Parathyroid adenoma (tissue), 2 donors: Measurements from ENCODE around the gene BRD1.
A peak's percentile ranks its signal among the peaks of the same experiment; 100 is the strongest.

ENCODE experiments used
- H2AFZ ChIP-seq: fragments of 300-600 bp; sonication (generic); one replicate; pipeline ENCODE4 v1.7.0; 2017; ENCODE audit warnings: antibody characterized with exemption, mild to moderate bottlenecking
- H3K27ac ChIP-seq: fragments of 300-600 bp; sonication (generic); one replicate; pipeline ENCODE4 v1.7.0; 2017
- H3K27me3 ChIP-seq: fragments of 300-600 bp; sonication (generic); one replicate; pipeline ENCODE4 v1.7.0; 2017; ENCODE audit warnings: low read length; ENCODE audit not compliant: control insufficient read depth, insufficient read depth
- H3K36me3 ChIP-seq: fragments of 300-600 bp; sonication (generic); one replicate; pipeline ENCODE4 v1.7.0; 2017; ENCODE audit warnings: low read length; ENCODE audit not compliant: control insufficient read depth, insufficient read depth
- H3K4me1 ChIP-seq: fragments of 300-600 bp; sonication (generic); one replicate; pipeline ENCODE4 v1.7.0; 2017; ENCODE audit warnings: control low read depth
- H3K4me2 ChIP-seq: fragments of 300-600 bp; sonication (generic); one replicate; pipeline ENCODE4 v1.7.0; 2017; ENCODE audit warnings: low read length
- H3K4me3 ChIP-seq: fragments of 300-600 bp; sonication (generic); one replicate; pipeline ENCODE4 v1.7.0; 2017; ENCODE audit warnings: low read depth, low read length
- H3K79me2 ChIP-seq: fragments of 300-600 bp; sonication (generic); one replicate; pipeline ENCODE4 v1.7.0; 2017; ENCODE audit warnings: control low read depth
- H3K9ac ChIP-seq: fragments of 300-600 bp; sonication (generic); one replicate; pipeline ENCODE4 v1.7.0; 2017; ENCODE audit warnings: mild to moderate bottlenecking
- H3K9me3 ChIP-seq: fragments of 300-600 bp; sonication (generic); one replicate; pipeline ENCODE4 v1.7.0; 2017; ENCODE audit warnings: low read length; ENCODE audit not compliant: control insufficient read depth
- CTCF ChIP-seq: fragments of 300-600 bp; sonication (generic); IDR thresholded peaks from one replicate; pipeline ENCODE4 v1.7.0; 2017; ENCODE audit warnings: antibody characterized with exemption, mild to moderate bottlenecking
- donor health status: primary hyperparathyroidism.

Gene BRD1

DNA sequence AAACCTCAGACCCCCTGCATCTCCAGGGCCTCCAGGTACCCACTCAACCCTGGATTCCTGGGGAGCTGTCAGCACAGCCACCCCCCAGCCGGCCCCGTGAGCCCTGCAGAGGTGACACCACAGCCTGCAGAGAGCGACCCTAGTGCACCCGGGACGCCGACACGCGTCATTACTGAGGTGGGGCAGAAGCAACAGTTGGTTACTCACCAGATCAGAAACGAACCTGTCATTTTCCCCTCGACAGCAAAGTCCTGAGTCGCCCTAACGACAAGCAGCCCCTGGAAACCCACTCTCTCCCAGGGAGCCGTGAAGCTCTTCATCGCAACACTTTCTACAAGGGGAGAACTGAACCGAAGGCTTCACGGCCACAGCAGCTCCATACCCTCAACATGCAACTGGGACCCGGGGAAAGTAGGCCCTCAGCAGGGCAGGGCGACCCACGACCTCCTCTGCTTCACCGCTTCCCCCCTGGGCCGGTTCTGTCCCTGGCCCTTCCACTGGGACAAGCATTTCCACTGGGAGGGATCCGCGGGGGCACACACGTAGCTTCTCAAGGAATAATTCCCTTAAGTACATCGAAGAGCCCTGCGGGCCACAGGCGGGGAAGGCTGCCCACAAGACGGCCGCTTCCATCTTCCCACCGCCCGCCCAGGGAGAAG, 1.6 kb downstream of the BRD1 start:
- peaks cover 44% of the 10 kb centered on the region for H3K79me2 ChIP-seq
- H3K27me3 ChIP-seq: no peaks in the 10 kb centered on the region
- no peak overlapping the region for H3K27ac ChIP-seq
- H3K9ac ChIP-seq: peak overlapping the region; percentile 61
- H3K36me3 ChIP-seq: no peaks in the 10 kb centered on the region
- H2AFZ ChIP-seq: no peak overlapping the region
- TF ChIP-seq CTCF: no peak
- H3K4me2 ChIP-seq: peak overlapping the region; percentile 95
- no peaks in the 10 kb centered on the region for H3K9me3 ChIP-seq
- H3K4me1 ChIP-seq: no peaks in the 10 kb centered on the region
- peak overlapping the region; percentile 86 for H3K4me3 ChIP-seq

- H3K4me2 ChIP-seq: peak overlapping the region; percentile 95
- H3K9me3 ChIP-seq: no peaks in the 10 kb centered on the region
- H3K9ac ChIP-seq: no peak overlapping the region
- TF ChIP-seq CTCF: no peak
- H3K27me3 ChIP-seq: no peaks in the 10 kb centered on the region
- H3K4me3 ChIP-seq: no peak overlapping the region
- no peak overlapping the region for H3K27ac ChIP-seq
- H3K79me2 ChIP-seq: peaks cover 44% of the 10 kb centered on the region
- H2AFZ ChIP-seq: no peak overlapping the region
- H3K36me3 ChIP-seq: no peaks in the 10 kb centered on the region
- H3K4me1 ChIP-seq: no peaks in the 10 kb centered on the region
Observed at GRCh38 chr22:49825436-49825835, 2.2 kb downstream of the BRD1 start.

DNA sequence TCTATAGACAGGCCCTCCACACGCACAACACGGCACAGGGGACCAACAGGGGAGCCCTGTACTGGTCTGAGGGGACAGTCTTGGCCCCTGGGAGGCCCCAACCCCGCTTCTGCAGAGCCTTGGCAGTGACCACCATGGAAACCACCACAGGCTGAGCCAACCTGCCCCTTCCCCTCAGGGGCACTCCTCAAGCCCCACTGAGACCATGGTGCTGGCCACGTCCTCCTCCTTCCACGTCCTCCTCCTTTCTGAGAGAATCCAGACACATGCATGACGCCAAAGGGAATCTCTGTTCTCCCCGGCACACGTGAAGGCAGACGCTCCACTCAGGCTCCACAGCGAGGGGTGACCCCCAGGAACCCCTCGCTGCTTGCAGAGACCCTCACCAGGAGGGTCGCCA, 2.7 kb downstream of the BRD1 start:
- Histone ChIP-seq H3K9ac (no peak overlapping the region), H3K9me3 (no peaks in the 10 kb centered on the region), H3K79me2 (peaks cover 49% of the 10 kb centered on the region), H3K36me3 (no peaks in the 10 kb centered on the region), H3K4me3 (no peak overlapping the region), H3K27ac (no peak overlapping the region), H2AFZ (no peak overlapping the region), H3K27me3 (no peaks in the 10 kb centered on the region), H3K4me1 (no peaks in the 10 kb centered on the region), H3K4me2 (no peak overlapping the region)
- TF ChIP-seq CTCF: no peak

DNA sequence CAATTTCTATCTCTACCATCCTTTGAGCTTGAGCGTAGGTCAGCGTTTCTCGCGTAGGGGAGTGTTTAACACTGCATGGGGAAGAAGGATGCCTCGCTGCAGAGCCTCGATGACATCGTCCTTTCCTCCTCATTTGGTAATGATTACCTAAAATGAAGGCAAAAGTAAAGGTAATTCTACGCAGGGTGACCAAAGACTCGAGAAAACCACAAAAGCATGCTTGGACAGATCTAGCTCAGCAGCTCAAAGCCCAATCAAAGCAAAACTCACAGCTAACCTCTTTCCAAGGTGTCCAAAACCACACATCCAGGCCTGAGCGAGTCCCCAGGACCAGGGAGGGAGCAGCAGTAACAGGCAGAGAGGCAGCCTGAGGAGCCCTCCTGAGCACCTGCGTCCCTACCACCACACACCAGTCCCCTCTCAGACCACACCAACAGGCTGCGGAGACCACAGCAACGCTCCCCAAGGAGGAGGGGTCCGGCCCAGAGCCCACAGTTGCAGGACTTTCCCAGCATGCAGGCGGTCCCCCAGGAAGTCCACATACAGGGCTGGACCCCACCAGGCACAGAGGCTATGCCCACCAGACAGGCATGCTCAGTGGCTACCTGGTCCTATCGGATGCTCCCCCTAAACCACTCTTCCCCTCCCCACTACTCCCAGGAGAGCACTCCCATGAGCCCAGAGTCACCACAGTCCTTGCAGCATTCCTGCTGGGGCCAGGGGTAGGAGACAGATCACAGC, 3.3 kb downstream of the BRD1 start:
- TF ChIP-seq CTCF: no peak
- no peaks in the 10 kb centered on the region for H3K4me1 ChIP-seq
- no peaks in the 10 kb centered on the region for H3K36me3 ChIP-seq
- no peak overlapping the region for H3K4me3 ChIP-seq
- no peak overlapping the region for H3K27ac ChIP-seq
- H3K27me3 ChIP-seq: no peaks in the 10 kb centered on the region
- no peak overlapping the region for H3K4me2 ChIP-seq
- no peak overlapping the region for H2AFZ ChIP-seq
- H3K79me2 ChIP-seq: peaks cover 51% of the 10 kb centered on the region
- no peak overlapping the region for H3K9ac ChIP-seq
- no peaks in the 10 kb centered on the region for H3K9me3 ChIP-seq
